Activated naive CD4-positive, alpha-beta T cell treated with anti-CD3 and anti-CD28 coated beads, Interleukin-2, amount 10 ng/mL, durations not matched to agents 7 days and 5 days (primary cell): ENCODE data around the gene KLHL22.
"Not testable (repeated sequence)": the region's sequence is repeated elsewhere in the genome, so short reads cannot be mapped to it uniquely, and the experiment has no call there.

ENCODE experiments used
- CTCF ChIA-PET: fragments of 350-600 bp; sonication (Branson Sonifier 250); formaldehyde crosslinking; loops from one replicate; lab custom pipeline; 2021; ENCODE audit warnings: antibody characterized with exemption; lab: Charles Lee
- DNase-seq: peaks from one replicate; pipeline ENCODE4 v3.0.0-alpha.2; 2020
- H3K27ac Mint-ChIP-seq: one replicate; pipeline ENCODE4 v1.8.0; 2021; ENCODE audit warnings: mild to moderate bottlenecking, moderate library complexity, mixed read lengths
- H3K27me3 Mint-ChIP-seq: one replicate; pipeline ENCODE4 v1.8.0; 2021; ENCODE audit warnings: mild to moderate bottlenecking, mixed read lengths
- H3K36me3 Mint-ChIP-seq: one replicate; pipeline ENCODE4 v1.8.0; 2021; ENCODE audit warnings: mixed read lengths
- H3K4me1 Mint-ChIP-seq: one replicate; pipeline ENCODE4 v1.8.0; 2021; ENCODE audit warnings: mixed read lengths
- H3K4me3 Mint-ChIP-seq: one replicate; pipeline ENCODE4 v1.8.0; 2021; ENCODE audit warnings: mild to moderate bottlenecking, moderate library complexity, mixed read lengths
- H3K9me3 Mint-ChIP-seq: one replicate; pipeline ENCODE4 v1.8.0; 2021; ENCODE audit warnings: mixed read lengths

The KLHL22 gene

GRCh38 chr22:20494978-20495860 is at the start of gene KLHL22:
KLHL22 (minus strand) TSS chr22:20495795; CDS start chr22:20489211, 6,584 bp downstream.
- Mint-ChIP-seq H3K36me3 (peaks cover 11% of the 10 kb centered on the region), H3K4me1 (peaks cover 48% of the 10 kb centered on the region), H3K27me3 (peaks cover 11% of the 10 kb centered on the region), H3K27ac (peak within 1 kb of the TSS; percentile 88), H3K4me3 (peak within 1 kb of the TSS; percentile 90), H3K9me3 (no peaks in the 10 kb centered on the region)
- CTCF ChIA-PET, result interaction anchor here (0.5 to 2.0 kb wide), 5 partner anchors 25 to 77 kb away, joined by 3 to 10 read pairs (median 6); no protein-coding TSS in a partner anchor
- DNase-seq, result peak; percentile 51

GRCh38 chr22:20545318-20545634 is 49.7 kb upstream of the KLHL22 start:
- H3K27me3 Mint-ChIP-seq, H3K9me3 Mint-ChIP-seq, H3K4me3 Mint-ChIP-seq, DNase-seq: not testable (repeated sequence)
- Mint-ChIP-seq H3K4me1 (peaks cover 77% of the 10 kb centered on the region), H3K36me3 (peaks cover 67% of the 10 kb centered on the region), H3K27ac (peak overlapping the region; percentile 67)
- CTCF ChIA-PET, result interaction anchor here (0.7 kb wide), 1 partner anchor 36 kb away, joined by 4 read pairs; no protein-coding TSS in a partner anchor

GRCh38 chr22:20542736-20543135 is 47.1 kb upstream of the KLHL22 start:
- Mint-ChIP-seq H3K9me3 (peaks cover 5% of the 10 kb centered on the region), H3K27me3 (no peaks in the 10 kb centered on the region), H3K4me3 (no peak overlapping the region), H3K27ac (peak overlapping the region; percentile 94), H3K36me3 (peaks cover 70% of the 10 kb centered on the region), H3K4me1 (peaks cover 53% of the 10 kb centered on the region)
- CTCF ChIA-PET, result no interaction called here
- DNase-seq, result no peak

- no peaks in the 10 kb centered on the region for H3K27me3 Mint-ChIP-seq
- H3K4me3 Mint-ChIP-seq, result no peak overlapping the region
- peaks cover 71% of the 10 kb centered on the region for H3K36me3 Mint-ChIP-seq
- peak overlapping the region; percentile 45 for H3K27ac Mint-ChIP-seq
- DNase-seq, result no peak
- CTCF ChIA-PET, result interaction anchor here (1.1 kb wide), 1 partner anchor 22 kb away, joined by 4 read pairs; no protein-coding TSS in a partner anchor
- H3K9me3 Mint-ChIP-seq, result peaks cover 5% of the 10 kb centered on the region
- peaks cover 49% of the 10 kb centered on the region for H3K4me1 Mint-ChIP-seq
Observed at GRCh38 chr22:20542055-20542454, 46.5 kb upstream of the KLHL22 start.

- H3K27me3 Mint-ChIP-seq, H3K9me3 Mint-ChIP-seq: not testable (repeated sequence)
- CTCF ChIA-PET, result interaction anchor here (2.4 kb wide), 1 partner anchor 12 kb away, joined by 7 read pairs; no protein-coding TSS in a partner anchor
Observed at GRCh38 chr22:20538875-20539274, 43.3 kb upstream of the KLHL22 start.

GRCh38 chr22:20537983-20538382 is 42.4 kb upstream of the KLHL22 start:
- H3K9me3 Mint-ChIP-seq, result no peaks in the 10 kb centered on the region
- no peak overlapping the region for H3K27ac Mint-ChIP-seq
- CTCF ChIA-PET, result interaction anchor here (0.7 to 2.4 kb wide), 2 partner anchors 11 to 34 kb away, joined by 3 to 7 read pairs; no protein-coding TSS in a partner anchor
- no peak for DNase-seq
- peaks cover 53% of the 10 kb centered on the region for H3K36me3 Mint-ChIP-seq
- H3K4me1 Mint-ChIP-seq, result peaks cover 36% of the 10 kb centered on the region
- no peaks in the 10 kb centered on the region for H3K27me3 Mint-ChIP-seq
- no peak overlapping the region for H3K4me3 Mint-ChIP-seq

More at GRCh38 chr22:20538875-20539274, 43.3 kb upstream of the KLHL22 start:
- Mint-ChIP-seq H3K4me1 (peaks cover 34% of the 10 kb centered on the region), H3K36me3 (peaks cover 53% of the 10 kb centered on the region)
- not testable (repeated sequence) for DNase-seq, H3K27ac Mint-ChIP-seq, H3K4me3 Mint-ChIP-seq

- H3K4me3 Mint-ChIP-seq, result no peak overlapping the region
- no peaks in the 10 kb centered on the region for H3K27me3 Mint-ChIP-seq
- peaks cover 51% of the 10 kb centered on the region for H3K36me3 Mint-ChIP-seq
- CTCF ChIA-PET, result interaction anchor here (2.4 kb wide), 1 partner anchor 11 kb away, joined by 7 read pairs; no protein-coding TSS in a partner anchor
- no peaks in the 10 kb centered on the region for H3K9me3 Mint-ChIP-seq
- peaks cover 34% of the 10 kb centered on the region for H3K4me1 Mint-ChIP-seq
- no peak for DNase-seq
- H3K27ac Mint-ChIP-seq, result no peak overlapping the region
Observed at GRCh38 chr22:20537325-20537756, 41.7 kb upstream of the KLHL22 start.

- no peaks in the 10 kb centered on the region for H3K9me3 Mint-ChIP-seq
- H3K27me3 Mint-ChIP-seq, result no peaks in the 10 kb centered on the region
- H3K4me3 Mint-ChIP-seq, result no peak overlapping the region
- peaks cover 36% of the 10 kb centered on the region for H3K4me1 Mint-ChIP-seq
- no peak for DNase-seq
- CTCF ChIA-PET, result interaction anchor here (0.6 to 2.4 kb wide), 2 partner anchors 10 to 206 kb away, joined by 5 to 7 read pairs; no protein-coding TSS in a partner anchor
- H3K27ac Mint-ChIP-seq, result peak overlapping the region; percentile 35
- peaks cover 46% of the 10 kb centered on the region for H3K36me3 Mint-ChIP-seq
Observed at GRCh38 chr22:20536590-20537324, 41.2 kb upstream of the KLHL22 start.

GRCh38 chr22:20533879-20534265 is 38.3 kb upstream of the KLHL22 start:
- Mint-ChIP-seq H3K27ac (peak overlapping the region; percentile 29), H3K27me3 (no peaks in the 10 kb centered on the region), H3K4me1 (peaks cover 52% of the 10 kb centered on the region), H3K4me3 (no peak overlapping the region), H3K9me3 (no peaks in the 10 kb centered on the region), H3K36me3 (peaks cover 39% of the 10 kb centered on the region)
- CTCF ChIA-PET, result interaction anchor here (0.8 to 2.2 kb wide), 3 partner anchors 25 to 33 kb away, joined by 3 to 5 read pairs (median 3); no protein-coding TSS in a partner anchor
- no peak for DNase-seq

GRCh38 chr22:20533095-20533878 is 37.7 kb upstream of the KLHL22 start:
- CTCF ChIA-PET, result interaction anchor here (0.8 to 2.2 kb wide), 2 partner anchors 24 to 34 kb away, joined by 3 to 5 read pairs; no protein-coding TSS in a partner anchor
- Mint-ChIP-seq H3K9me3 (no peaks in the 10 kb centered on the region), H3K36me3 (peaks cover 35% of the 10 kb centered on the region), H3K27me3 (no peaks in the 10 kb centered on the region), H3K4me1 (peaks cover 52% of the 10 kb centered on the region), H3K27ac (peak overlapping the region; percentile 47), H3K4me3 (no peak overlapping the region)
- no peak for DNase-seq

GRCh38 chr22:20532256-20532993 is 36.8 kb upstream of the KLHL22 start:
- CTCF ChIA-PET, result interaction anchor here (2.2 kb wide), 1 partner anchor 34 kb away, joined by 5 read pairs; no protein-coding TSS in a partner anchor
- H3K4me3 Mint-ChIP-seq, result no peak overlapping the region
- H3K27me3 Mint-ChIP-seq, result no peaks in the 10 kb centered on the region
- peak overlapping the region; percentile 47 for H3K27ac Mint-ChIP-seq
- peaks cover 57% of the 10 kb centered on the region for H3K4me1 Mint-ChIP-seq
- DNase-seq, result no peak
- H3K36me3 Mint-ChIP-seq, result peaks cover 36% of the 10 kb centered on the region
- no peaks in the 10 kb centered on the region for H3K9me3 Mint-ChIP-seq

- Mint-ChIP-seq H3K36me3 (peaks cover 37% of the 10 kb centered on the region), H3K27ac (peak overlapping the region; percentile 60), H3K27me3 (no peaks in the 10 kb centered on the region), H3K4me1 (peaks cover 59% of the 10 kb centered on the region), H3K4me3 (no peak overlapping the region), H3K9me3 (no peaks in the 10 kb centered on the region)
- CTCF ChIA-PET, result interaction anchor here (2.2 kb wide), 1 partner anchor 35 kb away, joined by 5 read pairs; no protein-coding TSS in a partner anchor
- DNase-seq, result no peak
Observed at GRCh38 chr22:20531404-20532201, 36.0 kb upstream of the KLHL22 start.
